Measurements from ENCODE around the gene P2RY11.

Gene P2RY11

GRCh38 chr19:10141479-10141878 lies 30.0 kb downstream of the P2RY11 start:
- no peak for DNase-seq (ENCODE audit: low spot score)

GRCh38 chr19:10141973-10142372 lies 30.5 kb downstream of the P2RY11 start:
- DNase-seq (ENCODE audit: low spot score), result no peak

GRCh38 chr19:10142701-10143375 lies 31.3 kb downstream of the P2RY11 start:
- no peak for DNase-seq (ENCODE audit: low spot score)

- no peak for DNase-seq (ENCODE audit: low spot score)
Observed at GRCh38 chr19:10143681-10144080, 32.2 kb downstream of the P2RY11 start.

GRCh38 chr19:10144361-10144760 lies 32.9 kb downstream of the P2RY11 start:
- no peak for DNase-seq (ENCODE audit: low spot score)

- DNase-seq (ENCODE audit: low spot score), result no peak
Observed at GRCh38 chr19:10145031-10145430, 33.5 kb downstream of the P2RY11 start.

- no peak for DNase-seq (ENCODE audit: low spot score)
Observed at GRCh38 chr19:10146142-10146541, 34.6 kb downstream of the P2RY11 start.

GRCh38 chr19:10149427-10149826 lies 37.9 kb downstream of the P2RY11 start:
- no peak for DNase-seq (ENCODE audit: low spot score)

GRCh38 chr19:10151521-10151920 lies 40.0 kb downstream of the P2RY11 start:
- no peak for DNase-seq (ENCODE audit: low spot score)

- no peak for DNase-seq (ENCODE audit: low spot score)
Observed at GRCh38 chr19:10152100-10152499, 40.6 kb downstream of the P2RY11 start.

GRCh38 chr19:10155839-10156238 lies 44.3 kb downstream of the P2RY11 start:
- DNase-seq (ENCODE audit: low spot score), result no peak

GRCh38 chr19:10158071-10158470 lies 46.6 kb downstream of the P2RY11 start:
- DNase-seq (ENCODE audit: low spot score), result no peak

GRCh38 chr19:10158485-10158884 lies 47.0 kb downstream of the P2RY11 start:
- no peak for DNase-seq (ENCODE audit: low spot score)

GRCh38 chr19:10159610-10160009 lies 48.1 kb downstream of the P2RY11 start:
- no peak for DNase-seq (ENCODE audit: low spot score)

GRCh38 chr19:10163536-10163935 lies 52.0 kb downstream of the P2RY11 start:
- DNase-seq (ENCODE audit: low spot score), result no peak
